Thoracic aorta (tissue), 2 donors: Measurements from ENCODE around the gene ZMYND15. TPM values are rescaled to one million over a fixed set of nuclear protein-coding genes. Genes with fewer than 3 reads are reported as not detected.

Experiments used
- ATAC-seq: fragments of 150-250 bp; one replicate; pipeline ENCODE4 v1.8.0; 2017; ENCODE audit warnings: low read depth; ENCODE audit not compliant: insufficient number of reproducible peaks, low FRiP score
- DNase-seq: peaks from one replicate; pipeline ENCODE4 v3.0.0-alpha.2; 2020; ENCODE audit warnings: low spot score
- H3K27ac ChIP-seq, 2 donors: fragments of 200-600 bp; sonication (generic); 1 replicate in 1 of 2; 2 replicates in 1 of 2; pipeline ENCODE4 v1.5.1; 2016; ENCODE audit warnings: mild to moderate bottlenecking in 2 of 2, moderate library complexity in 2 of 2
- H3K27me3 ChIP-seq: fragments of 200-600 bp; sonication (generic); replicated peaks from 2 replicates; pipeline ENCODE4 v1.6.0; 2016; ENCODE audit warnings: mild to moderate bottlenecking; ENCODE audit not compliant: insufficient read depth
- H3K36me3 ChIP-seq: fragments of 200-600 bp; sonication (generic); one replicate; pipeline ENCODE4 v1.5.1; 2016
- H3K4me1 ChIP-seq, 2 donors: fragments of 200-600 bp; sonication (generic); 1 replicate in 1 of 2; 2 replicates in 1 of 2; pipeline versions ENCODE4 v1.5.1 to v1.6.0; 2016; ENCODE audit warnings: low read depth in 2 of 2, mild to moderate bottlenecking in 1 of 2; ENCODE audit not compliant: control insufficient read depth in 1 of 2
- H3K4me3 ChIP-seq: fragments of 200-600 bp; sonication (generic); 2 replicates; pipeline ENCODE4 v1.5.1; 2016; ENCODE audit warnings: mild to moderate bottlenecking
- H3K9me3 ChIP-seq: fragments of 200-600 bp; sonication (generic); 2 replicates; pipeline ENCODE4 v1.5.1; 2016
- total RNA-seq, 2 donors: library from RNA; depleted of rRNA; stranded (reverse); fragments of >200 nt; gene quantifications; one replicate each; pipeline versions ENCODE4 v1.1.0 to v1.2.3, GENCODE V29; 2016
- TF ChIP-seq, protein P1 (sequence below): fragments of 200-600 bp; sonication (generic); IDR thresholded peaks from one replicate; pipeline ENCODE4 v1.5.1; 2019; ENCODE audit warnings: antibody characterized with exemption

Gene ZMYND15
- total RNA-seq, 2 donors from 2014 or later = 2.5 to 5.8 TPM

DNA sequence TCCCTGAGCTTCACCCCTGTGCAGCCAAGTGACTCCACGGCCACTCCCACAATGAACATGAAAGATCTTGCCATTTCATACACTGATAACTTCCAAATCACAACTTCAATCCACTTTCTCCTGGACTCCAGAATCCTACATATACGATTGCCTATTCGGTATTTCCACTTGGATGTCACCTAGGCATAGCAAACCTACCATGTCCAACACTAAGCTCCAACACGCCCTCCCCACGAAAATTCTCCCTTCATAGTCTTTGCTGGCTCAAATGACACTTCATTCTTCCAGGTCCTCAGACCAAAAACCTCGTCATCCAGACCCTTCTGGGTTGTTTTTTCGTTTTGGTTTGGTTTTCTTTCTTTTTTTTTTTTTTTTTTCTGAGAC is 51.1 kb downstream of the ZMYND15 start:
- no peaks in the 10 kb centered on the region for H3K27me3 ChIP-seq
- ATAC-seq (no peak), DNase-seq (no peak)
- H3K4me3 ChIP-seq = peak overlapping the region; percentile 95
- H3K27ac ChIP-seq = peak overlapping the region; percentile 89 to 97
- H3K9me3 ChIP-seq = no peaks in the 10 kb centered on the region
- H3K36me3 ChIP-seq = no peaks in the 10 kb centered on the region
- H3K4me1 ChIP-seq = peaks cover 16 to 36% of the 10 kb centered on the region in 2 donors
- TF ChIP-seq, protein P1, sequence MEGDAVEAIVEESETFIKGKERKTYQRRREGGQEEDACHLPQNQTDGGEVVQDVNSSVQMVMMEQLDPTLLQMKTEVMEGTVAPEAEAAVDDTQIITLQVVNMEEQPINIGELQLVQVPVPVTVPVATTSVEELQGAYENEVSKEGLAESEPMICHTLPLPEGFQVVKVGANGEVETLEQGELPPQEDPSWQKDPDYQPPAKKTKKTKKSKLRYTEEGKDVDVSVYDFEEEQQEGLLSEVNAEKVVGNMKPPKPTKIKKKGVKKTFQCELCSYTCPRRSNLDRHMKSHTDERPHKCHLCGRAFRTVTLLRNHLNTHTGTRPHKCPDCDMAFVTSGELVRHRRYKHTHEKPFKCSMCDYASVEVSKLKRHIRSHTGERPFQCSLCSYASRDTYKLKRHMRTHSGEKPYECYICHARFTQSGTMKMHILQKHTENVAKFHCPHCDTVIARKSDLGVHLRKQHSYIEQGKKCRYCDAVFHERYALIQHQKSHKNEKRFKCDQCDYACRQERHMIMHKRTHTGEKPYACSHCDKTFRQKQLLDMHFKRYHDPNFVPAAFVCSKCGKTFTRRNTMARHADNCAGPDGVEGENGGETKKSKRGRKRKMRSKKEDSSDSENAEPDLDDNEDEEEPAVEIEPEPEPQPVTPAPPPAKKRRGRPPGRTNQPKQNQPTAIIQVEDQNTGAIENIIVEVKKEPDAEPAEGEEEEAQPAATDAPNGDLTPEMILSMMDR = no peak

DNA sequence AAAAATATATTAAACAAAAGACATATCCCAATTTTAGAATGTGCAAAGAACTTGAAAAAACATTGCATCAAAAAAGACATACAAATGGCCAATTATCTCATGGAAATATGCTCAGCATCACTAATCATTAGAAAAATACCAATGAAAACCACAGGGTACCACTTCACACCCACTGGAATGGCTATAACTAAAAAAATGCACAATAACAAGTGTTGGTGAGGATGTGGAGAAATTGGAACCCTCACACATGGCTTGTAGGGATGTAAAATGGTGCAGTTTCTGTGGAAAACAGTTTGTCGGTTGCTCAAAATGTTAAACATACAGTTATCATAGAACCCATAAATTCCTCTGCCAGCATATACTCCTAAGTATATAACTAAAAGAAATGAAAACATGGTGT is 55.5 kb downstream of the ZMYND15 start:
- Histone ChIP-seq H3K4me3 (no peak overlapping the region), H3K27me3 (no peaks in the 10 kb centered on the region), H3K27ac (peak overlapping the region in 1 of 2 donors; percentile 47), H3K36me3 (peaks cover 7% of the 10 kb centered on the region), H3K4me1 (peaks cover 10% of the 10 kb centered on the region in 2 donors), H3K9me3 (no peaks in the 10 kb centered on the region)
- DNase-seq = no peak
- no peak for ATAC-seq
- TF ChIP-seq, protein P1 = no peak

Other genes with a start within 250 kb of the ZMYND15 start
- 10 to 100 TPM in 1 of 2 donors, 1 to 10 TPM in 1; 9.1 to 23.9 TPM for gene SPNS2, start 241.0 kb upstream of the ZMYND15 start, total RNA-seq
- gene MYBBP1A, start 184.4 kb upstream of the ZMYND15 start, total RNA-seq = 10 to 100 TPM; 47.4 to 92.6 TPM
- gene GGT6, start 179.3 kb upstream of the ZMYND15 start, total RNA-seq = not detected
- 1 to 10 TPM; 2.6 to 2.8 TPM for gene SMTNL2, start 155.3 kb upstream of the ZMYND15 start, total RNA-seq
- gene ALOX15, start 98.2 kb upstream of the ZMYND15 start, total RNA-seq = not detected
- gene PELP1, start 35.7 kb upstream of the ZMYND15 start, total RNA-seq = 10 to 100 TPM; 21.1 to 71.2 TPM
- gene ARRB2, start 29.2 kb upstream of the ZMYND15 start, total RNA-seq = 10 to 100 TPM; 64.5 to 66.3 TPM
- gene MED11, start 8.4 kb upstream of the ZMYND15 start, total RNA-seq = 10 to 100 TPM; 18.8 to 21.9 TPM
- gene CXCL16, start 95 bp downstream of the ZMYND15 start, total RNA-seq = 10 to 100 TPM; 27.6 to 41.7 TPM
- not detected for gene TM4SF5, start 32.1 kb downstream of the ZMYND15 start, total RNA-seq
- 1 to 10 TPM; 5.9 to 8.3 TPM for gene VMO1, start 46.5 kb downstream of the ZMYND15 start, total RNA-seq
- not detected for gene GLTPD2, start 49.1 kb downstream of the ZMYND15 start, total RNA-seq
- 100 to 1,000 TPM in 1 of 2 donors, 10 to 100 TPM in 1; 70.0 to 160 TPM for gene PSMB6, start 56.3 kb downstream of the ZMYND15 start, total RNA-seq
- gene PLD2, start 67.3 kb downstream of the ZMYND15 start, total RNA-seq = 10 to 100 TPM; 38.3 to 75.3 TPM
- gene MINK1, start 93.5 kb downstream of the ZMYND15 start, total RNA-seq = 10 to 100 TPM; 44.0 to 45.0 TPM
- 1 to 10 TPM; 1.9 to 5.6 TPM for gene C17orf107, start 159.7 kb downstream of the ZMYND15 start, total RNA-seq
- gene CHRNE, start 163.3 kb downstream of the ZMYND15 start, total RNA-seq = 1 to 10 TPM in 1 of 2 donors, not detected in 1; 4.1 TPM
- not detected for gene GP1BA, start 192.4 kb downstream of the ZMYND15 start, total RNA-seq
- 10 to 100 TPM; 27.0 to 39.7 TPM for gene SLC25A11, start 200.2 kb downstream of the ZMYND15 start, total RNA-seq
- 10 to 100 TPM; 32.4 to 38.3 TPM for gene RNF167, start 200.4 kb downstream of the ZMYND15 start, total RNA-seq
- 1,000 to 10,000 TPM in 1 of 2 donors, 100 to 1,000 TPM in 1; 806 to 1,230 TPM for gene PFN1, start 208.7 kb downstream of the ZMYND15 start, total RNA-seq
- gene ENO3, start 211.3 kb downstream of the ZMYND15 start, total RNA-seq = 1 to 10 TPM; 2.5 to 2.7 TPM
- 10 to 100 TPM; 32.3 to 43.1 TPM for gene SPAG7, start 228.0 kb downstream of the ZMYND15 start, total RNA-seq
- gene CAMTA2, start 247.8 kb downstream of the ZMYND15 start, total RNA-seq = 10 to 100 TPM; 31.3 to 34.0 TPM